Heart right ventricle (tissue), 16 donors: ENCODE results near the gene PAPSS2. TPM values are rescaled to one million over a fixed set of nuclear protein-coding genes. Genes with fewer than 3 reads are reported as not detected.

ENCODE experiments used
- ATAC-seq, 8 donors: fragments of 200-7000 bp; cut with Tn5 transposase; one replicate each; pipeline ENCODE4 v1.9.1; 2020; ENCODE audit warnings: mild to moderate bottlenecking in 8 of 8, moderate library complexity in 8 of 8, moderate number of reproducible peaks in 1 of 8
- DNase-seq, 2 donors: peaks; one replicate each; pipeline ENCODE4 v3.0.0-alpha.2; 2020
- H3K27ac ChIP-seq, 10 donors: fragments of 200-600 bp; sonication (generic) in 2 of 10; one replicate each; pipeline versions ENCODE4 v1.5.0 to v1.8.0; 2020 to 2022; ENCODE audit warnings: mild to moderate bottlenecking in 3 of 10
- H3K27me3 ChIP-seq, 7 donors: fragments of 200-600 bp; one replicate each; pipeline ENCODE4 v1.8.0; 2021 to 2022; ENCODE audit warnings: mild to moderate bottlenecking in 2 of 7
- H3K36me3 ChIP-seq, 9 donors: fragments of 200-600 bp; sonication (generic) in 1 of 9; one replicate each; pipeline versions ENCODE4 v1.5.0 to v1.8.0; 2020 to 2022; ENCODE audit warnings: mild to moderate bottlenecking in 2 of 9
- H3K4me1 ChIP-seq, 9 donors: fragments of 200-600 bp; sonication (generic) in 1 of 9; one replicate each; pipeline versions ENCODE4 v1.5.0 to v1.8.0; 2020 to 2022; ENCODE audit warnings: mild to moderate bottlenecking in 4 of 9
- H3K4me3 ChIP-seq, 10 donors: fragments of 200-600 bp; sonication (generic) in 2 of 10; one replicate each; pipeline versions ENCODE4 v1.5.0 to v1.8.0; 2020 to 2022; ENCODE audit warnings: mild to moderate bottlenecking in 7 of 10, moderate library complexity in 2 of 10
- H3K9me3 ChIP-seq, 11 donors: fragments of 200-600 bp in 10 of 11; sonication (generic) in 2 of 11; one replicate each; pipeline versions ENCODE4 v1.5.0 to v1.8.0; 2013 to 2022; ENCODE audit warnings: mild to moderate bottlenecking in 2 of 11, control low read depth in 1 of 11, moderate library complexity in 1 of 11
- WGBS, 2 donors: extraction: QIAGEN DNeasy Blood & Tissue Kit; methylation state at CpG; one replicate each; pipeline ENCODE4 v1.1.7; 2013; ENCODE audit warnings: inconsistent platforms in 1 of 2; 5-methylcytosine and 5-hydroxymethylcytosine counted together
- intact Hi-C, 10 donors: fragments of 100-400 bp; cut with DNase I; formaldehyde crosslinking; loops; one replicate each; pipeline versions ENCODE4 v1.11.1 to v1.14.2; 2022
- polyA plus RNA-seq, 2 donors: library from polyadenylated mRNA; stranded (reverse); fragments of 200-250 nt; gene quantifications; one replicate each; pipeline ENCODE4 v1.2.3, GENCODE V29; 2013
- total RNA-seq, 10 donors: library from RNA; stranded (reverse); fragmentation: NEBNext Ultra II Directional in 3 of 10; extraction: Animal tissue kit (Norgen Biotek cat#: 25700) in 3 of 10; gene quantifications; one replicate each; pipeline versions ENCODE4 v1.2.1 to v1.2.4, GENCODE V29; 2021 to 2023
- TF ChIP-seq, protein P1 (sequence below), 9 donors: fragments of 200-600 bp; sonication (generic) in 2 of 9; IDR thresholded peaks; one replicate each; pipeline versions ENCODE4 v1.5.0 to v1.8.0; 2021 to 2022; ENCODE audit warnings: antibody characterized with exemption in 9 of 9, mild to moderate bottlenecking in 5 of 9, moderate library complexity in 1 of 9
- donor health status: Arrhythmogenic right ventricular cardiomyopathy.
- donor health status: ischemic (EF 13 %, LVEDD 7.1; RV severe dilation, severe dysfunction).
- donor health status: healthy with polysubstance abuse.
- donor health status: DM: no; HTN: yes; CAD: no.
- donor health status: DM: no; HTN: no; CAD: no.
- donor health status: ischemic (EF 25% LVEDD 6.9; RV normal size, moderate dysfunction).
- donor health status: ischemic (EF 25% LVEDD 5.7; RV mildly dilated, moderate dysfunction).
- donor health status: healthy.
- donor health status: DM: yes; HTN: yes; CAD: no.
- donor health status: Ischemic cardiomyopathy.
- donor health status: ischemic (EF 35%, LVEDD 5.7; RV mildly dilated, moderate dysfunction).
- donor health status: nonischemic (EF 11% LVEDD 7.7; RV severe dilation, severe dysfunction).
- donor health status: DM: yes; HTN: yes; CAD: no.
- donor health status: PGD.
- donor health status: ischemic (EF 29% LVEDD 5.4; RV normal size, mild dysfunction).
- donor health status: nonischemic (EF 23%, LVEDD 6.1; RV moderate dilation, normal function).

The PAPSS2 gene
- total and polyA plus RNA-seq, 12 donors: 3.3 to 10.9 (median 6.2) TPM

DNA sequence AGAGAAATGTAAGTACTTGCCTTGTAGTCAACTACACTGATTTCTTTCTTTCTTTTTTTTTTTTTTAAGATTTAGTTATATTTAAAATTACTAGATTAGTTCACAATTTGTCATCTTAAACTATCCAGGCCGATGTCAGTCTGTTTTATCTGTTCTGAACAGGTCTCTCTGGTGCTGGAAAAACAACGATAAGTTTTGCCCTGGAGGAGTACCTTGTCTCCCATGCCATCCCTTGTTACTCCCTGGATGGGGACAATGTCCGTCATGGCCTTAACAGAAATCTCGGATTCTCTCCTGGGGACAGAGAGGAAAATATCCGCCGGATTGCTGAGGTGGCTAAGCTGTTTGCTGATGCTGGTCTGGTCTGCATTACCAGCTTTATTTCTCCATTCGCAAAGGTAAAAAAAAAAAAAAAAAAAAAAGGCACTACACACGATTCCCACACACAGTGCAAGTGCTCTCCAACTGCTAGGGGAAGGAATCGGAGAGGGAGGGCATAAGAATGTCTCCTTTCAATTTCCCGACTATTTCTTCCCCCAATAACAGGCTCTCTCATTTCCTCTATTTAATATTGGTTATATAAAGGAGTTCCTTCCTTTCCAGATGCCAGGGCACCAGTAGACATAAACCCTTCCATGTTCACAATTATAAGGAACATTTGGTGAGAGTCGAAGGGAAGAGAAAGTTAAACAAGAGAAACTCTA lies 53.4 kb downstream of the PAPSS2 start:
- no peak for DNase-seq
- Histone ChIP-seq H3K4me3 (no peak overlapping the region), H3K36me3 (peaks cover 0 to 56% (median 0%) of the 10 kb centered on the region in 9 donors), H3K4me1 (peaks cover 5 to 36% (median 25%) of the 10 kb centered on the region in 9 donors), H3K9me3 (no peaks in the 10 kb centered on the region), H3K27ac (peak overlapping the region in 2 of 10 donors; percentile 10 to 20), H3K27me3 (no peaks in the 10 kb centered on the region)
- WGBS, 2 donors: 76 to 84% methylated on average over 11 of the region's 11 CpGs
- peak in 2 of 8 donors; percentile 55 to 71 for ATAC-seq
- intact Hi-C loops: no loop called here
- TF ChIP-seq, protein P1, sequence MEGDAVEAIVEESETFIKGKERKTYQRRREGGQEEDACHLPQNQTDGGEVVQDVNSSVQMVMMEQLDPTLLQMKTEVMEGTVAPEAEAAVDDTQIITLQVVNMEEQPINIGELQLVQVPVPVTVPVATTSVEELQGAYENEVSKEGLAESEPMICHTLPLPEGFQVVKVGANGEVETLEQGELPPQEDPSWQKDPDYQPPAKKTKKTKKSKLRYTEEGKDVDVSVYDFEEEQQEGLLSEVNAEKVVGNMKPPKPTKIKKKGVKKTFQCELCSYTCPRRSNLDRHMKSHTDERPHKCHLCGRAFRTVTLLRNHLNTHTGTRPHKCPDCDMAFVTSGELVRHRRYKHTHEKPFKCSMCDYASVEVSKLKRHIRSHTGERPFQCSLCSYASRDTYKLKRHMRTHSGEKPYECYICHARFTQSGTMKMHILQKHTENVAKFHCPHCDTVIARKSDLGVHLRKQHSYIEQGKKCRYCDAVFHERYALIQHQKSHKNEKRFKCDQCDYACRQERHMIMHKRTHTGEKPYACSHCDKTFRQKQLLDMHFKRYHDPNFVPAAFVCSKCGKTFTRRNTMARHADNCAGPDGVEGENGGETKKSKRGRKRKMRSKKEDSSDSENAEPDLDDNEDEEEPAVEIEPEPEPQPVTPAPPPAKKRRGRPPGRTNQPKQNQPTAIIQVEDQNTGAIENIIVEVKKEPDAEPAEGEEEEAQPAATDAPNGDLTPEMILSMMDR (IDR thresholded peaks at IDR 0.05): no peak

DNA sequence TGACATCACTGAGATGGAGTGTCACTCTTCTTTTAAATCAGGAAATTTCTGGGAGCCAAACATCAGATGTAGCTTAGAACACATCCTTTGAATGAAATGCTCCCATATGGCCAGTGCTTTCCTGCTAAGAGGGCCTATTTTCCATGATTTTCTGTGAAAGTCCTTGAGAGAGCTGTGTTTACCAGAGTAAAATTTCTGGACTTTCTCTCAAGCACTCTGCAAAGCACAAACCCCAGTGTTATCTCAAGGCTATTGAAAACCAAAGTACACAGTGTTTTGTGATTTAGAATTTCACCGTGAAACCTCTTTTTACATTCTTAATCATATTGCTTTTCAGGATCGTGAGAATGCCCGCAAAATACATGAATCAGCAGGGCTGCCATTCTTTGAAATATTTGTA lies 54.0 kb downstream of the PAPSS2 start:
- Histone ChIP-seq H3K36me3 (peaks cover 0 to 57% (median 0%) of the 10 kb centered on the region in 9 donors), H3K4me1 (peaks cover 5 to 36% (median 25%) of the 10 kb centered on the region in 9 donors), H3K4me3 (no peak overlapping the region), H3K9me3 (no peaks in the 10 kb centered on the region), H3K27me3 (no peaks in the 10 kb centered on the region), H3K27ac (peak overlapping the region in 2 of 10 donors; percentile 10 to 20)
- 68 to 78% methylated on average over 3 of the region's 3 CpGs for WGBS, 2 donors
- DNase-seq: no peak
- no peak for ATAC-seq
- TF ChIP-seq, protein P1 (IDR thresholded peaks at IDR 0.05): no peak
- intact Hi-C loops: no loop called here

DNA sequence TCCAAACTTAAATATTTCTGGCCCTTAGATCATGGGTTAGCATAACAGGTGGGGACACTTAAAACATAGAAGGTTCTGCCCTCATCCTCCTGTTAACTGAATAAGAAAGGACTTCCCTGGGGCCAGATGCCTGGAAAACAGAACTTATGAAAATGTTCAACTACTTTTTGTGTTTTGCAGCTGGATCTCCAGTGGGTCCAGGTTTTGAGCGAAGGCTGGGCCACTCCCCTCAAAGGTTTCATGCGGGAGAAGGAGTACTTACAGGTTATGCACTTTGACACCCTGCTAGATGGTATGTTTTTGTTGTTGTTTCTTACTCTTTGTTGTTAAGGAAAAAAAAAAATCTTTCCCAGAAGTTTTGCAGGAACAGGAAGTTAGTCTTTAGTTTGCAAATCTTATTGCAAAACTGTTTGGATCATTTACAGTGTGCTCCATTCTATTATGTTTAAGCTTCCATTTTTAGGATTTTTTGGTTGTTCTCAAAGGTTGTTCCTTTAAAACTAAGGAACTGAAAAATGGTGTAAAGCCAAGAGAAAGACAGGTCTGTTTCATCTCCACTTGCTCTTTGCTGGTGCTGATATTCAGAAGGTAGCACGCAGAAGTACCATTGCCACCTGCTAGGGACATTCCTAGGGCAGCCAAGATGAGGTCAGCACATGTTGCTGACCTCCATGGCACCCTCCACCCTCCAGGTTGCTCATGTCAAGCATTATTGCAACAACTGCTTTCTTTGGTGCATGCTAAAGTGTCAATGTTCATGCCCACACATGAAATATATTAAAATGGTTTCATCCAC lies 56.1 kb downstream of the PAPSS2 start:
- intact Hi-C loops: loop anchor here in 1 of 10 donors (5.0 kb wide), 1 partner anchor 58 kb away; the partner anchor contains the start of gene PAPSS2

DNA sequence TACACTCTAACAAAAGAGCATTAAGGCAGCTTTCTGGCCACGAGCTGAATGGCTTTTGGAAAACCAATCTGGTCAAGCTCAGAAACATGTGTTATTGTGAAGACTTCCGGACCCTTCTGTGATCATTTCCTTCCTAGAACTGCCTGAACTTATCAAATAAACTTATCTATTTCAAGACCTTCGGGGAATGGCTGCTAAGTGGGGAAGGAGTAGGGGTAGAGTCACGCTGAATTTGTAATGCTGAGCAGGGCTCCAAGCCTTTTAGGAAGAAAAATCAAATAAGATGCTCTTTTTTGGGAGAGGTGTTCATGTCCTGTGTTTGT lies 56.6 kb downstream of the PAPSS2 start:
- WGBS, 2 donors: 54 to 64% methylated on average over 4 of the region's 4 CpGs
- Histone ChIP-seq H3K4me1 (peaks cover 5 to 40% (median 25%) of the 10 kb centered on the region in 9 donors), H3K9me3 (no peaks in the 10 kb centered on the region), H3K36me3 (peaks cover 0 to 48% (median 0%) of the 10 kb centered on the region in 9 donors), H3K27me3 (no peaks in the 10 kb centered on the region), H3K4me3 (no peak overlapping the region), H3K27ac (peak overlapping the region in 8 of 10 donors; percentile 11 to 79 (median 39))
- TF ChIP-seq, protein P1 (IDR thresholded peaks at IDR 0.05): no peak
- ATAC-seq (peak; percentile 25 to 77 (median 59)), DNase-seq (no peak)
- intact Hi-C loops: loop anchor here in 1 of 10 donors (5.0 kb wide), 1 partner anchor 59 kb away; the partner anchor contains the start of gene PAPSS2

More for the DNA sequence above, 56.1 kb downstream of the PAPSS2 start:
- no peak for DNase-seq
- H3K36me3 ChIP-seq: peaks cover 0 to 53% (median 0%) of the 10 kb centered on the region in 9 donors
- WGBS, 2 donors: 60 to 68% methylated on average over 3 of the region's 3 CpGs
- TF ChIP-seq, protein P1 (IDR thresholded peaks at IDR 0.05): no peak
- peak in 6 of 8 donors; percentile 20 to 73 (median 36) for ATAC-seq
- H3K9me3 ChIP-seq: no peaks in the 10 kb centered on the region
- H3K4me3 ChIP-seq: no peak overlapping the region
- peaks cover 5 to 36% (median 25%) of the 10 kb centered on the region in 9 donors for H3K4me1 ChIP-seq
- H3K27ac ChIP-seq: peak overlapping the region in 9 of 10 donors; percentile 4 to 79 (median 33)
- H3K27me3 ChIP-seq: no peaks in the 10 kb centered on the region
